Measurements from ENCODE around the gene DNAAF2. TPM values are rescaled to one million over a fixed set of nuclear protein-coding genes. Genes with fewer than 3 reads are reported as not detected.
"Not testable (repeated sequence)": the region's sequence is repeated elsewhere in the genome, so short reads cannot be mapped to it uniquely, and the experiment has no call there.

Gene DNAAF2, protein sequence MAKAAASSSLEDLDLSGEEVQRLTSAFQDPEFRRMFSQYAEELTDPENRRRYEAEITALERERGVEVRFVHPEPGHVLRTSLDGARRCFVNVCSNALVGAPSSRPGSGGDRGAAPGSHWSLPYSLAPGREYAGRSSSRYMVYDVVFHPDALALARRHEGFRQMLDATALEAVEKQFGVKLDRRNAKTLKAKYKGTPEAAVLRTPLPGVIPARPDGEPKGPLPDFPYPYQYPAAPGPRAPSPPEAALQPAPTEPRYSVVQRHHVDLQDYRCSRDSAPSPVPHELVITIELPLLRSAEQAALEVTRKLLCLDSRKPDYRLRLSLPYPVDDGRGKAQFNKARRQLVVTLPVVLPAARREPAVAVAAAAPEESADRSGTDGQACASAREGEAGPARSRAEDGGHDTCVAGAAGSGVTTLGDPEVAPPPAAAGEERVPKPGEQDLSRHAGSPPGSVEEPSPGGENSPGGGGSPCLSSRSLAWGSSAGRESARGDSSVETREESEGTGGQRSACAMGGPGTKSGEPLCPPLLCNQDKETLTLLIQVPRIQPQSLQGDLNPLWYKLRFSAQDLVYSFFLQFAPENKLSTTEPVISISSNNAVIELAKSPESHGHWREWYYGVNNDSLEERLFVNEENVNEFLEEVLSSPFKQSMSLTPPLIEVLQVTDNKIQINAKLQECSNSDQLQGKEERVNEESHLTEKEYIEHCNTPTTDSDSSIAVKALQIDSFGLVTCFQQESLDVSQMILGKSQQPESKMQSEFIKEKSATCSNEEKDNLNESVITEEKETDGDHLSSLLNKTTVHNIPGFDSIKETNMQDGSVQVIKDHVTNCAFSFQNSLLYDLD
- total RNA-seq: 10.5 TPM

DNA sequence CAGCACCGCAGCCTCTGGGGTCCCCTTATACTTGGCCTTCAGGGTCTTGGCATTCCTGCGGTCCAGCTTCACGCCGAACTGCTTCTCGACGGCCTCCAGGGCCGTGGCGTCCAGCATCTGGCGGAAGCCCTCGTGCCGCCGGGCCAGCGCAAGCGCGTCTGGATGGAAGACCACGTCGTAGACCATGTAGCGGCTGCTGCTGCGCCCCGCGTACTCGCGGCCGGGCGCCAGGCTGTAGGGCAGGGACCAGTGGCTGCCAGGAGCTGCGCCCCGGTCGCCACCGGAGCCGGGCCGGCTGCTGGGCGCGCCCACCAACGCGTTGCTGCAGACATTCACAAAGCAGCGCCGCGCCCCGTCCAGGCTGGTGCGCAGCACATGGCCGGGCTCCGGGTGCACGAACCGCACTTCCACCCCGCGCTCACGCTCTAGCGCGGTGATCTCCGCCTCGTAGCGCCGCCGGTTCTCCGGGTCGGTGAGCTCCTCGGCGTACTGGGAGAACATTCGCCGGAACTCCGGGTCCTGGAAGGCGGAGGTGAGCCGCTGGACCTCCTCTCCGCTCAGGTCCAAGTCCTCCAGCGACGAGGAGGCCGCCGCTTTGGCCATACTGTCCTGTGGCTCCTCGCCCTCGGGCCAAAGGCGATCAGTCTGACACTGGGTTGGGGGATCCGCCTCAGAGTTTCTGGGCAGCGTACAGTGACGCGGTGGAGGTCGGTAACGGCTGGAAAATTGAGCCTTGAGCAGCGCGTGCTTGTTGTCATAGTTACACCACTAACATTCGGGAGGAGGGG lies at the start of gene DNAAF2:
DNAAF2 (minus strand) TSS at position 698 of the 788 bp plus-strand sequence; CDS start at position 603, 95 bp downstream.
- peak; percentile 88 for DNase-seq

DNA sequence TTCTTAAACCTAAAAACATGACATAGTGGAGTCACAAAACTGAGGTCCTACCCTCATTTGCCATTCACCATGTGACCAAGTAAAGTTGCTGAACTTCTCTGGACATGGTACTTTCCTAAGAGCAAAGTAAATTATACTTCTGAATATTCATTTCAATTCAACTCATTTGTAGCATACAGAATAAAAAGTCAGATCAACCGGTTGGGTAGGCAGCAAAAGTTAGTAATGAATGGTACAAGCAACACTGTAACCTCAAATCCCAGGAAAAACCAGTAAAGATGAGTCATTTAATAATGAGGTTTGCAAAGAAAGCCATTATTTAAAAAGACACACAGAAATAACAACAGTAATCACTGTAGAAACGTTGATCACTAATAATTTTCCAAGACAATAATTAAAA lies 44.2 kb upstream of the DNAAF2 start:
- no peak for DNase-seq

DNA sequence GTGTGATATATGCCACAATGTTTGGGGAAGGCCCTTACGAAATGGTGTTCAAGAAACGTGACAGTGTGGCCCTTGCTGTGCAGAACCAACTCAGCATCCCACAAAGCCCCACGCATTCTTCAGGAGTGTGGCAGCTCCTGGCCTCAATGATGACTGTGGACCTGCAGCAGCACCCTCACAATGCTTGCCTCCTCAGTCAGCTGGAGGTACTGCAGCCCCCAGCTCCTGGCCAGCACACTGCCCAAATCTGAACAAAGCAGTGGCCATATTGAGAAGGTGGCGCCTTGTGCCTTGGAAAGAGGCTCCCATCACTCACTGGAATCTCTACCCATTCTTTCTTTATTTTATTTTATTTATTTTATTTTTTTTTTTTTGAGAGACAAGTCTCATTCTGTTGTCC lies 42.6 kb upstream of the DNAAF2 start:
- no peak for DNase-seq

DNA sequence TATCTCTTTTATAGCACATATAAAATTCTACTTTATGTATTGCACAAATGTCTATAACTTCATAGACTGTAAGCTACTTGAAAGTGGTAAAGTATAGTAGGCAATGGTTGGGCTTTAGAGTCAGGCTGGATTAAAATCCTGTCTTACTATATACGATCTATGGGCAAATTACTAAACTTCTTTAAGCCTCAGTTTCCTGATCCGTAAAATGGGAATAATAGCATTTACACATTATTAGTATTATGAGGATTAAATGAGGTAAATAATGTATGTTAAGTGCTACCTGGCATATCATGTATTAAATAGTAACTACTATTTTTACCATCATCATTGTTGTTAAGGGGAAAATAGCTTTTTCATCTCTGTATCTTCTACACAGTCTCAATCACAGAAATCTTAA lies 38.5 kb upstream of the DNAAF2 start:
- DNase-seq: no peak

DNA sequence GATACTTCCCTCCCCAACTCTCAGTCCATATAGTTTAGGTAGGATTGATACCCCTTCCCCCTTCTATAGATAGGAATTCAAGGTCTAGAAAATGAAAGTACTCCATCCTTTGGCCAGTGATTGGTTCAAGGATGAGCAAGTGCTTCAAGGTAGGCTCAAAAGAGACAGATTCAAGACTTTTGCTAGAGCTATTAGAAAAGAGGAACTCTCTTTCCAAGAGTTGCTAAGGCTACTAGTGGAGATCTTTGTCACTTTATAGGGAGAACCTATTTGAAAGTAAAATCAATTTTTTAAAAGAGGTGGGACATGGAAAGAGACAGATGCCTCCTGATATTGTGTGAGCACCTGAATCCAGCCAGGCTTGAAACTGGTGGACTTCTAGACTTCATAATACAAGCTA lies 35.4 kb upstream of the DNAAF2 start:
- DNase-seq: no peak

DNA sequence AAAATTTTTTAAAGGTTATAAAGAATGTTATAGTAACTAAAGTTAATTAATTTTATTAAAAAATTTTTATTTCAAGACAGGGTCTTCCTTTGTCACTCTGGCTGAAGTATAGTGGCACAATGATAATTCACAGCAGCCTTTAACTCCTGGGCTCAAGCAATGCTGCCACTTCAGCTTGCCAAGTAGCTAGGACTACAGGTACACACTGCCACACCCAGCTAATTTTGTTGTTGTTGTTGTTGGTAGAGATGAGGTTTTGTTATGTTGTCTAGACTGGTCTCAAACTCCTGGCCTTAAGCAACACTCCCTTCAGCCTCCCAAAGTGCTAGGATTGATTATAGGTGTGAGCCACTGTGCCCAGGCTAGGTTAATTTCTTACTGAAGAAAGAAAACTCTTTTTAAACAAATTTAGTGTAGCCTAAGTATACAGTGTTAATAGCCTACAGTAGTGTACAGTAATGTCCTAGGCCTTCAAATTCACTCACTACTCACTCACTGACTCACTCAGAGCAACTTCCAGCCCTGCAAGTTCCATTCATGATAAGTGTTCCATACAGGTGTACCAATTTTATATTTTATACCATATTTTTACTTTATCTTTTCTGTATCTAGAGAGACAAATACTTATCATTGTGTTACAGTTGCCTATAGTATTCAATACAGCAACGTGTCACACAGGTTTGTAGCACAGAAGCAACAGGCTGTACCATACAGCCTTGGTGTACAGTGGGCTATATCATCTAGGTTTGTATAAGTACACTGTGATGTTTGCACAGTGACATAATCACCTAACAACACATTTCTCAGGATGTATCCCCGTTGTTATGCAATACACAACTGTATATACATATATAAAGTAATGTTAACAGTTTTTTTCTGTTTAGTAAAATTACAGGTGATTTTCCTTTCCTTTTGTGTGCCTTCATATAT lies 24.7 kb upstream of the DNAAF2 start:
- DNase-seq: no peak

DNA sequence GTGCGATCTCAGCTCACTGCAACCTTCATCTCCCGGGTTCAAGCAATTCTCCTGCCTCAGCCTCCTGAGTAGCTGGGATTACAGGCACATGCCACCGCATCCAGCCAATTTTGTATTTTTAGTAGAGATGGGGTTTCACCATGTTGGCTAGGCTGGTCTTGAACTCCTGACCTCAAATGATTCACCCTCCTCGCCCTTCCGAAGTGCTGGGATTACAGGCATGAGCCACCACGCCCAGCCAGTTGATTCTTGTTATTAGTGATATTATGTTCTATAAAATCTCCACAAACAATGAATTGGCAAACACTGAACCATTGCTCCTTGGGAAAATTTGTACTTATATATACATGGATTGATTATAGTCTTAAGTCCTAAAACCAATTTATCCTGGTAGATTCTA lies 22.5 kb upstream of the DNAAF2 start:
- not testable (repeated sequence) for DNase-seq

DNA sequence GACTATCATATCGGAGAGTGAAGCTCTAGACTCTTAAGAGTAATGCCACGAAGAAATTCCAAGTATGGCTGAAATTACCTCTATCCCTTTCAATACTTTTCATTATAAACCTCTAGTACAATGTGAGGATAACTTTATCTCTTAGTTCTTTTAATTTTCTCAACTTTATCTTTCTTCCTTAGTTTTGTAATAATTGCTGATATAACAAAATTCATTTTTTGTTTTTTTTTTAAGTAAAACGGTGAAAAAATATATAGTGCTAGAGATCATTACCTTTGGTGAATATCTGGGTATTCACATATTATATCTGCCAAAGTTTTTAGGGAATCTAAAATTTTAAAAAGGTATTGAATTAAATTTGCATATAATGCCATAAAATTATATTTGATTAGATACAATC lies 19.5 kb upstream of the DNAAF2 start:
- DNase-seq: no peak

DNA sequence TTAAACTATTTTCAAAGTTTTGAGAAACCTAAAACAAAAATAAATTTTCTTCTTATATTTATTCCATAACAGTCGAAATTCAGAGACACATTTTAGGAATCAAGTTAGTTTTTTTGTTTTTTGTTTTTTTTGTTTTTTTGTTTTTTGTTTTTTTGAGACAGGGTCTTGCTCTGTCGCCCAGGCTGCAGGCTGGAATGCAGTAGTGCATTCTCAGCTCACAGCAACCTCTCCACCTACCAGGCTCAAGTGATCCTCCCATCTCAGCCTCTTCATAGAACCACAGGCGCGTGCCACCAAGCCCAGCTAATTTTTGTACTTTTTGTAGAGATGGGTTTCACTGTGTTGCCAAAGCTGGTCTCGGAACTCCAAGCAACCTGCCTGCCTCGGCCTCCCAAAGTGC lies 18.5 kb upstream of the DNAAF2 start:
- DNase-seq: no peak

DNA sequence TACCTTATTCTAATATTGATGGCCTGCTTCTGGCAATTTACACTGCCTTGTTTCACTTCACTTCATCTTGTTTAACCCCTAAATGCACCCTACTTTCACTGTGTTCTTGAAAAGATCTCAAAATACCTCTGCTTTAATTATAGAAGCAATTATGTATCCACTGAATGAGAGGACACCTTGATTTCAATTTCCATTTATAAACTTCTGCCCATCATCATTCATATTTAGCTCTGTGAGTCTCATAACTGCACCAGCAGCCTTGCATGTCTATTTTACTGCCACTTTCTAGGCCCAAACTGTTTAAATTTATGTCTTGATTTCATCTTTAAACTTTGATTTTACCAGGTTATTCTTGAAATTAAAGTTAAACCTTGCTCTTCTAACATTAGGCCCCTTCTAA lies 7.1 kb upstream of the DNAAF2 start:
- DNase-seq: no peak

DNA sequence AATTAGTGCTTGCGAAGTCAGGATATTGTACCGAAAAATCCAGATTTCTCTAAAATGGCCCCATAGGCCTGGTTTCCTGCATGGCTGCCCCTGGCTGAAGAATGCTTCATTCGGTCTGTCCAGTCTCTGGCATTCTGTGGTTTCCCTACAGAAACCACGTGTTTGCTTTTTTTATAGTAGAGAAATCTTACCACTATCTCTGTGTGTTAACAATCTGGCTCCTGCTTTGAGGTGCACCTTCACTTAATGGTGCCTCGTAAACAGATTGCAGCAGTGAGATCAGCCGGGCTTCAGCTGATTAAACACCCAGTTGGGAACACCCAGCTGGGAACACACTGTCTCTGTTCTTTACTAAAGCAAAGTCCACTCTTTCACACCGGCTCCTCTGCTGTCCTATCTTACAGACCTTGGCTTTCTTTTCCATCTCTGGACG lies 6.7 kb upstream of the DNAAF2 start:
- no peak for DNase-seq

DNA sequence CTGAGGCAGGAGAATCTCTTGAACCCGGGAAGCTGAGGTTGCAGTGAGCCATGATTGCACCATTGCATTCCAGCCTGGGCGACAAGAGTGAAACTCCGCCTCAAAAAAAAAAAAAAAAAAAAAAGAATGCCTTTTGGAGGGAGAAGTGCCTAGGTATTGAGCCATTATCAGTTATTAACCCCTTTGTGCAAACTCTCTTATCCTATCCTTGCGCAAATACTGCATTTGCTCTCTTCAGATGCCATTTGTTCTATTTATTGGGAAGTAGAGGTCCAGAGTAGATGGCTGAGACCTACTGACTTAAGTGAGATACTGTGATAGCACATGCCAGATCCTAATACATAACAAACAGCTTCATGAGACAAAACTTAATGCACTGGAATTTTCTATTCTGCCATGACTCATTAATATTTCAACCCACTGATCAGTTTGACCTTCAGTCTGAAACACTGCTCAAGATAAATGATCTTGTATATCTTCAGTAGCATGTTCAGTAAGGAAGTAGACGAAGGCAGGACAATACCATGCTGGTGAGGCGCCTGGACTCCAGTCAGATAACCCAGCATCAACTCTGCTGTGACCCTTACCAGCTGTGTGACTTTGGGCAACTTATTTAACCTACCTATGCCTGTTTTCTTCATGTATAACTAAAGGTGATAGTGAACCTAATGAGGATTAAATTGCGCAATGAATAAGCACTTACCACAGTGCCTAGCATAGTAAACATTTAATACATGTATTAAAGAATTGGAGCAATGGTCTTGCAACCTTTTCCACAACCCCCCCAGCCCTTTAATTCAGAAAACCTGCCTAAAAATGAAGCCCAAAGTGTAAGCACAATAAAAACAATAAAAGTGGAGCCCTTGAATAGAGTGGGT lies 5.7 kb upstream of the DNAAF2 start:
- no peak for DNase-seq

DNA sequence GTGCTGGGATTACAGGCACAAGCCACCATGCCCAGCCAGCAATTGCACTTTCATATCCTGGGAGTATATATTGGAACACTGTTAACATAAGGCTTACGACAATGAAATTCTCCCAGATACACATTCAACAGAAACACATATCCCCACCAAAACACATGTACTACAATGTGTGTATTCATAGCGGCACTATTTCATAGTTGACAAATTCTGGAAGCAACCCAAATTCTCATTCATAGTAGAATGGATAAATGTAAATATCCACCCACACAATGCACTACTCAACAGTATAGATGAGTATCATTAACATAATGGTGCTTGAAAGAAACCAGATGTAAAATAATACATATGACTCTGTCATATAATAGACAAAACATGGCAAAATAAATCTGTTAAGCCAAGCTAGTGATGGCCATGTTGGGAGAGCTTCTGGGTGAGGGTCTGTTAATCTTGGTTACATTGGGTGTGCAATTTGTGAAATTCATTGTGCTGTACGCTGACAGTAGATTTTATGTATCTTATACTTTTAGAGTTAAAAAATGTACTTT lies 2.6 kb upstream of the DNAAF2 start:
- DNase-seq: no peak

DNA sequence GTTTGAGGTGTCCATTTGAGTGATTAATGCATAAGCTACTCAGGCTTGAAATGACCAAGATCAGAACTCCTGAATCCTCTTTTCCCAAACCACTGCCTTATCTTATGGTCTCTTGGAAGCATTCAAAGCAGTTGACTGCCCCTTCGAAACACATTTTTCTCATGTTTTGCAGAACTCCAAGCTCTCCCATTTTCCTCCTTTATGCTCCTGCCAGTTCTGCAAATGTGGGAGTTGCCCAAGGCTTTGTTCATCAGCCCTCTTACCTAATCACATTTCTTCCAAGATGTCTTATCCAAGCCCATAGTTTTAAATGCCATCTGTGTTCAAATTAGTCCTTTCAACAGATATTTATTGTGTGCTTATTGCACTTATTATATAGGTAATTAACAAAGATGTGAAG lies 1.8 kb upstream of the DNAAF2 start:
- DNase-seq: no peak

DNA sequence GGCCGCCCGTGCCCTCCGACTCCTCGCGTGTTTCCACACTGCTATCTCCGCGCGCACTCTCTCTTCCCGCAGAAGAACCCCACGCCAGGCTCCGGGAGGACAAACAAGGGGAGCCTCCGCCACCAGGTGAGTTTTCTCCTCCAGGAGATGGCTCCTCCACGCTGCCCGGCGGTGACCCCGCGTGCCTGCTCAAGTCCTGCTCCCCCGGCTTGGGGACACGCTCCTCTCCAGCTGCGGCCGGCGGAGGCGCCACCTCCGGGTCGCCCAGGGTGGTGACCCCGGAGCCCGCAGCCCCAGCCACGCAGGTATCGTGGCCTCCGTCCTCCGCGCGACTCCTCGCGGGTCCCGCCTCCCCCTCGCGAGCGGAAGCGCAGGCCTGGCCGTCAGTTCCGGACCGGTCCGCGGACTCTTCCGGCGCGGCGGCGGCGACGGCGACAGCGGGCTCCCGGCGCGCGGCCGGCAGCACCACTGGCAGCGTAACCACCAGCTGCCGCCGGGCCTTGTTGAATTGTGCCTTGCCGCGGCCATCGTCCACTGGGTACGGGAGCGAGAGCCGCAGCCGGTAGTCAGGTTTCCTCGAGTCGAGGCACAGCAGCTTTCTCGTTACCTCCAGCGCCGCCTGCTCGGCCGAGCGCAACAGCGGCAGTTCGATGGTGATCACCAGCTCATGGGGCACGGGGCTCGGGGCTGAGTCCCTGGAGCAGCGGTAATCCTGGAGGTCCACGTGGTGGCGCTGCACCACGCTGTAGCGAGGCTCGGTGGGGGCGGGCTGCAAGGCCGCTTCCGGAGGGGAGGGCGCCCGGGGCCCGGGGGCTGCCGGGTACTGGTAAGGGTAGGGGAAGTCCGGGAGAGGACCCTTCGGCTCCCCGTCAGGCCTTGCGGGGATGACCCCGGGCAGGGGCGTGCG lies 1.2 kb downstream of the DNAAF2 start:
- DNase-seq: peak; percentile 98

DNA sequence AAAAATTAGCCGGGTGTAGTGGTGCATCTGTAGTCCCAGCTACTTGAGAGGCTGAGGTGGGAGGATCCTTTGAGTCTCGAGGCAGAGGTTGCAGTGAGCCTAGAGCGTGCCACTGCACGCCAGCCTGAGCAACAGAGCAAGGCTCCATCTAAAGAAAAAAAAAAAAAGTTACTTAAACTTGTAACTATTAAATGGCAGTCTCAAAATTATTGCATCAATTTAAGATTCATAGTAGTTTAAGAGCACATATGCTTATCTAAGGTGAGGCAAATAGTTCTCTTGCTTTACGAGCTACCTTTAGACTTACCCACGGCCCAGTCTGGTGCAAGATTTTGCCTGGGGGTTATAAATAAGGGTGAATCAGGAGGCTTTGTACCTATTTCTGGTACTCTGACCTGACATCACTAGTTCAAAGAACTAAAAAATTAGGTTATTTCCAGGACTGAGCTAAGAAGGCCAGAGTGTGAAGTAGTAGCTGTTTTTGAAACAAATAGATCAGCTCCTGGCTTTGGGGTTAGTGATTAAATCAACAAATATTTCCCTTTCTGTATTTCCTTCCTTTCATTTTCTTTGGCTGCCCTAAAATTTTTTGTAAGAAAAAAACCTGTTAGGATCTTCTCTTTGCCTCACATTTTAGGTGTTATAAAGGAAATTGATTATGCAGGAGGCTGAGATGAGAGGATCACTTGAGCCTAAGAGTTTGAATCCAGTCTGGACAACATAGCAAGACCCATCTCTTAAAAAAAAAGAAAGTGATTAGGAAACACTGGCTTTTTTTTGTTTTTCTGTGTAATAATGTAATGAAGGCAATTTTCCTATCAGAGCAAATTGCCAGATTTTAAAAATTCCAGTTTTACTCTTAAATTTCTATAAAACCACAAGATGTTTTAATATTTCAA lies 10.9 kb downstream of the DNAAF2 start:
- DNase-seq: no peak

DNA sequence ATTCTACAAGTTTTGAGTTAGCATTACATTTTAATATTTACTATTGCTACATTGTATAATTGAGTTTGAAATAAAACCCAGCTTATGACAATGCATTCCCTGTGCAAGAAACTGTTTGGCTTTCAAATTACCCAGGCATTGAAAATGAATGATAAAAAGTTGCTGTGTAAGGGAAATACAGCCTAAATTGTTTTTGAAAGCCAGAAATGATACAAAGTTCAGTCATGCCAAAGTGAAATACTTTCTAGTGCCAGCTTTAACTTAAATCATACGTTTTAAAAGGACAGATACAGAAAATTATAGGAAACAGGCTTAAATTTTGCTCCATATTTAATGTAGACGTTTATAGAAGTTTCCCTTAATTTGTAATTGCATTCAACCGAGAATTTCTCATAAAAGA lies 11.7 kb downstream of the DNAAF2 start:
- no peak for DNase-seq

DNA sequence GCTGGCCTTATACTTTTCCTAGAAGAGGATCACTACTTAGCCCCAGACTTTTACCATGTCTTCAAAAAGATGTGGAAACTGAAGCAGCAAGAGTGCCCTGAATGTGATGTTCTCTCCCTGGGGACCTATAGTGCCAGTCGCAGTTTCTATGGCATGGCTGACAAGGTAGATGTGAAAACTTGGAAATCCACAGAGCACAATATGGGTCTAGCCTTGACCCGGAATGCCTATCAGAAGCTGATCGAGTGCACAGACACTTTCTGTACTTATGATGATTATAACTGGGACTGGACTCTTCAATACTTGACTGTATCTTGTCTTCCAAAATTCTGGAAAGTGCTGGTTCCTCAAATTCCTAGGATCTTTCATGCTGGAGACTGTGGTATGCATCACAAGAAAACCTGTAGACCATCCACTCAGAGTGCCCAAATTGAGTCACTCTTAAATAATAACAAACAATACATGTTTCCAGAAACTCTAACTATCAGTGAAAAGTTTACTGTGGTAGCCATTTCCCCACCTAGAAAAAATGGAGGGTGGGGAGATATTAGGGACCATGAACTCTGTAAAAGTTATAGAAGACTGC lies 12.9 kb downstream of the DNAAF2 start:
- DNase-seq: no peak

Data from tongue (tissue), 2 donors.